ELF-1 (cell line): Measurements from ENCODE around the gene UBALD1.

Source experiments
- DNase-seq: peaks from one replicate; pipeline ENCODE4 v3.0.0-alpha.2; 2016; ENCODE audit warnings: low read depth, low spot score

The UBALD1 gene

DNA sequence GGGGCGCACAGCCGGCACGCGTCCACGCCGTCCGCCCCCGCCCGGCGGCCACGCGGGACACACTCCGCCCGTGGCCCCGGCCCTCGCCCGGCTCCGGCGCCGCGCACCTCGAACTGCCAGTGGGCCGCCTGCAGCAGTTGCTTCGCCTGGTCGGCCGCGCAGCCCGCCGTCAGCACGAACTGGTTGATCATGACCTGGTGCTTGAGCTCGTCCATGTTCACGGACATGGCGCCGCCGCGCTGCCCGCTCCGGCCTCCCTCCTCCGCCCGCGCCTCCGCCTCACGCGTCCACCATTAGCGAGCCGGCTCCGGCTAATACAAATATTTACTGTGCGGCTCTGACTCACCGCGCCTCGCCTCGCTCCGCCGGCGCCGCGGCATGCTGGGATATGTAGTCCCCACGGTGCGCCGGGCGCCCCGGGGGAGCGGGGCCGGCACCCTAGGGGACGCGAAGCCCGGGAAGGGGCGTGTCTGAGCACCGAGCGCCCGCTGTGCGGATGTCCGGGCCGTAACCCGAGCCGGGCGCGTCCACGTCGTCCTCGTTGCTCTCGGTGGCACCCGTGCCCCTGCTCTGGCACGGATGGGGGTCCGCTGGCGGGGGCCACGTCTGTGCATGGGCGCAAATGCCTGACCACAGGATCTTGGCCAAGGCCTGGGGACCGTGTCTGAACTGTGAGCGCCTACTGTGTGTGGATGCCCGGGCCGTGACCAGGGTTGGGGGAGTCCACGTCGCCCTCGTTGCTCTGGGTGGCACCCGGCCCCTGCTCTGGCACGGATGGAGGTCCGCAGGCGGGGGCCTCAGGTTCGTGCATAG lies at the start of gene UBALD1:
TSS of gene UBALD1 (minus strand) at position 318 of the 813 bp plus-strand sequence. CDS start at position 227, 91 bp downstream.
- peak; percentile 86 for DNase-seq

- no peak for DNase-seq
Observed at GRCh38 chr16:4663777-4664465, 49.2 kb upstream of the UBALD1 start.

DNA sequence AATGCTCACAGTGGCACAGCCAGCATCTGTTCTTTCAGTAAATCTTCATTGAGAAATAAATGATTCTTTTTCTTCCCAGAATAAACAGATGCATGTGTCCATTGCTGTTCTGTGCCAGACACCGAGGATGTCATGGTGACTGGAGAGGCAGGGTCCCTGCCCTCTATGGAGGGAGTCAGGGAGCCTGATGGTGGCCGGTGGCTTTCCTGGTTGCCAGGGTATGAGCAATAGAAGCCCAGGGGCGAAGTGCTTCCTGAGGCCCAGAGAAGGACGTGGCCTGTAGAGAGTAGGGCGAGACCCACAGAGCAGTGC lies 48.7 kb upstream of the UBALD1 start:
- no peak for DNase-seq

- no peak for DNase-seq
Observed at GRCh38 chr16:4661661-4662060, 47.0 kb upstream of the UBALD1 start.

DNA sequence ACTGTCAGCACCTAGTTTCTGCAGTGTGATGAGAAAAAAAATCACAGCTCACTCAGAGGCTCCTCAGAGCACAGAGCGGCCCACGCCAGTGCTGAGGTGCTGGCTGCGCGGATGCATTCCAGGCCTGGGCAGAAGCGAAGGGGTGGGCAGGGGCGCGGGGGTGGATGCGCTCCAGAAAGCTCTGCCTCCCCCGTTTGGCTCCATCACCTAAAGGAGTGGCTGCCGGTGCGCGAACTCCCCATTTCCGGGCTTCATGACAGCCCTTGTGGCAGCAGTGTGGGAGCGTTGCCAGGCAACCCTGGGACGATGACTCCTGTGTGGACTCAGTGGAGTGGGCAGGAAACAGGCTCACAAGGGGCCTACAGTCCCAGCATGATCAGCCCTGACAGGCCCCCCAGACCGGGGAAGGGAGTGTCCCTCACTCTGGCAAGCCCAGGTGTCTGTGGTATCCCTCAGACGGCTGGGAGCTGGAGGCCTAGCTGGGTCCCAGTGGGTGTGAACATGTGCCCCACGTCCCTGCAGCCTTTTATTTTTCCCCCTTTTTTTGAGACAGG lies 45.8 kb upstream of the UBALD1 start:
- DNase-seq = no peak

- DNase-seq = no peak
Observed at GRCh38 chr16:4659363-4660353, 45.0 kb upstream of the UBALD1 start.

GRCh38 chr16:4656695-4657686 lies 42.3 kb upstream of the UBALD1 start:
- no peak for DNase-seq

GRCh38 chr16:4656221-4656620 lies 41.5 kb upstream of the UBALD1 start:
- no peak for DNase-seq

- DNase-seq = no peak
Observed at GRCh38 chr16:4655801-4656200, 41.1 kb upstream of the UBALD1 start.

DNA sequence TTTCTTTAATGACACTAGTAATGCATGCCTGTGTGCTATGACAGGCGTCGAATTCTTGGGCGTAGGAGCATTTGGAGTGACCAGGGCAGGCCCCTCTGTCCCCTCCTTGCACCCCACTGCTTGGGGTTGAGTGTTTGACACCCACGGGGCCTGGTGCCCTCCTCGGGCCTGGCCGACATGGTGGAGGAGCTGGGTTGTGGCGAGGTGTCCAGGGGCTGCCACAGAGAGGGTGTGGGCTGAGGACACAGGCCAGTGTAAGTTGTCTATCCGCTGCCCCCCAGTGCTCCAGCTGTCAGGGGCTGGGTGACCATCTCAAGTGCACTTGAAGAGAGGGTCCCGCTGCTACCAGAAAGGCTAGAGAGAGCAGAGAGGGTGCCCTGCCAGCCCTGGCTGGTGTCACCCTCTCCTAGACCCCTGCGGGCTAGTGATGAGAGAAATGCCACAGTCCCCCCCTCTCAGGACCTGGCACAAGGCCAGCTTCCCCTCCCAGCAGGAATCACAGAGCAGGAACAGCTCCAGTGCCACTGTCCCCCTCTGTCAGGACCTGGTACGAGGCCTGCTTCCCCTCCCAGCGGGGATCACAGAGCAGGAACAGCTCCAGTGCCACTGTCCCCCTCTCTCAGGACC lies 40.4 kb upstream of the UBALD1 start:
- DNase-seq = no peak

DNA sequence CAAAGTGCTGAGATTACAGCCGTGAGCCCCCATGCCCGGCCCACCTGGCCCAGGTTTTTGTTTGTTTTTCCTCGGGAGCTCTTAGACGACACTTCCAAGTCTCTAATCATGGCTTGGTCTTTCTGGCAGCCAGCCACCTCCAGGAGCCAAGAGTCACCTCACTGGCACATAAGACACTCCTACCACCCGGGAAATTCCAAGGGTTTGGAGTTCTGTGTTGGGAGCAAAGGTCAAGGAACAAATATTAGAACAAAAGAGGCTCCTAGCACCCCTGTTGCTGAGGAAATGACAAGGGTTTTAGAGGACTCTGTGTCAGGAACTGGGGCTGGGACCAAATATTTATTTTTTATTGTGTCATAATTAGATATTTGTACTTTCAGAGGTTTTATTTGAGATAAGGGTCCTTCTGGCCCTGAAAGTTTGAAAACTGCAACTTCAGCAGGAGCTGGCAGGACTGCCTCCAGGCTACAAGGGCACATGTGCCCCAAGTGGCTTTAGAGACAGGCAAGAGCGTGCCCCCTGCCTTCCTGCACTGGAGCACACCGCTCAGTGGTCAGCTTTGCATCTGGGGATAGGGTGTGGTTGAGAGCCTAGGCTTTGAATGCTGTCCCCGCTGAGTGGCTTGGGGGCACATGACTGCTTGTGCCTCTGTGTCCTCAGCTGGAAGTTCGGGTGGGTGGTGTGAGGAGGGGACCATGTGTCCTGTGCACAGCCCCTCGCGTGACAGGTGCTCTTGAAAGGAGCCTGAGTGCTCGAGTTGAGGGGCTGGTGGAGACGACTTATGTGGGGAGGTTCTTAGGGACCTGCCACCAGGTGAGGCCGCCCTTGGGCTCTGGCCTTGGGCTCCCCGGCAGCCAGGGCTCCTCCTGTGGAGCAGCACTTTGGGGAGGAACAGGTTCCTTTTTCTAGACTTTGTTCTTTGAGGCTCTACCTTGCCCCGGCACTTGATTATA lies 39.6 kb upstream of the UBALD1 start:
- no peak for DNase-seq

GRCh38 chr16:4652561-4652960 lies 37.9 kb upstream of the UBALD1 start:
- DNase-seq = no peak

- DNase-seq = no peak
Observed at GRCh38 chr16:4651827-4652226, 37.1 kb upstream of the UBALD1 start.

DNA sequence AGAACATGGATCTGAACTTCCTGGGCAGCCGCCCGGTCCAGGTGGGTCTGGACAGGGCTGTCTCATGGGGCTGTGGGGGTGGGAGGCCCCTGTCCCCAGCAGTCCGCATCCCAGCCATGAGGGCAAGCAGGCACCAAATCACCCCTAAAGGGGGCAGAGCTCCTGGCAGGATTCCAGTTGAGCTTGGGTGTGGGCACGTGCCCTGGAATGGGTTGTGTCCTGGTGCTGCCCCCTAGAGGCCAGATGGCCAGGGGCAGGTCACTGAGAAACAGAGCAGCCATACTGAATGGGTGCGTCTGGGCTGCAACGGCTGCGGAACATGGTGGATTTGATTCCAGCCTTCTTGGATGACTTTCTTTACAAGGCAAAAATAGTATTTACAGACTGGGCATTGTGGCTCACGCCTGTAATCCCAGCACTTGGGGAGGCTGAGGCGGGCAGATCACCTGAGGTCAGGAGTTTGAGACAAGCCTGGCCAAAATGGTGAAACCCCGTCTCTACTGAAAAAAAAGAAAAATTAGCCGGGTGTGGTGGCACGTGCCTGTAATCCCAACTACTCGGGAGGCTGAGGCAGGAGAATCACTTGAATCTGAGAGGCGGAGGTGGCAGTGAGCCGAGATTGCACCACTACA lies 35.9 kb upstream of the UBALD1 start:
- DNase-seq = peak; percentile 89

- no peak for DNase-seq
Observed at GRCh38 chr16:4649744-4650442, 35.2 kb upstream of the UBALD1 start.

DNA sequence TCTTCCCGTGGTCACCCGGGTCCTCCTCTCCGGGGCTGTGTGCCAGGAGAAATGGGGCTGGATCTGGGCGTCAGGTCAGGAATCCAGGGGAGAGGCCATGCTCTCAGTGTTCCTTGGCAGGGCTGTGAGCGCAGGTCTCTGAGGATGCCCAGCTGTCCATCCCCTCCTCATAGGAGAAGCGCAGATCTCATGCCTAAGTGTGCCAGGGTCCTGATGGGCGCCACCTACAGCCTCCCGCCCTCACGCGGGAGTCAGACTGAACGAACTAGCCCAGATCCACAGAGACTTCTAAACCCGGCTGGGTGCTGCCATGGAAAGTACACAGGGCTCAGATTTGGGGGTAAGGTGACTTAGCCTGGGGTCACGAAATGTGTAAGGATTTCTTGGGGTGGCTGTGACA lies 34.2 kb upstream of the UBALD1 start:
- no peak for DNase-seq

- no peak for DNase-seq
Observed at GRCh38 chr16:4647644-4647980, 32.9 kb upstream of the UBALD1 start.
